ENCODE measurements around the gene ATF7IP.

Gene ATF7IP

GRCh38 chr12:14410841-14411569 lies 45.5 kb downstream of the ATF7IP start:
- DNase-seq (ENCODE audit: low spot score) = no peak

DNA sequence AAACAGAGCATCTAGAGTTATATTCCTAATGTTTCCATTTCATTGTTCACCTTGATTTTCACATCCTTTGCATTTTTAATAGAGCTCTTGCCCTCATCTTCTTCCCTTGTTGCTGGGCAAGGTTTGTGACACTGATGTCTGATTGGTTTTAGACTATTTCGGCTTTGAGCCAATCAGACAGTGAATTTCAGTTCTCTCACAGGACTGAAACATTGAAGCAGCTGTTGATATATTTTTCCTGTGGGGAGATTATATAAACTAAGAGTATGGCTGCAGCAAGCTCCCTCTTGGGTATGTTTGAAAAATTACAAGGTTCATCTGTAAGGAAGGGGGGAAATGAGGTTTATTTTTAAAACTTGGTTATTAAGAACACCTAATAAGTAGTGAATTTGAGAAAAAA lies 51.2 kb downstream of the ATF7IP start:
- peak; percentile 52 for DNase-seq (ENCODE audit: low spot score)

GRCh38 chr12:14417715-14418114 lies 52.2 kb downstream of the ATF7IP start:
- peak; percentile 81 for DNase-seq (ENCODE audit: low spot score)

DNA sequence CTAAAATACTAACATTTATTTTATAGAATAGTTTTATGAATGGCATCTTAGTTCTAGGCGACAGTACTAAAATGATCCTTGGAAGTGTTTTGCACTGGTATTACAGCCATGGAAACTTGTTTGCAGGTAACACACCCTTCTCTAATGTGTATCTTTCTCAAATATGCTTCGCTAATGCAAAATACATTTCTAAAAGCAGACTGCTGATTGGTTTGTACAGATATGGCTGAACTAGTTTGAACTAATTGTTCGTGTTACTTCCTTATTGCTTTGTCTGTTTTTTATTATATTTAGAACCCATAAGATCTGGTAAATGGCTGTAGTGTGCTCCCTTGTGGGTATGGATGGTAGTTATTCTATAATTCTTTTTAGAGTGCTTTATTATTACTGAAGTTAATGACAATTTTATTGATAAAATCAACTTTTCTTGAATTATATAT lies 53.0 kb downstream of the ATF7IP start:
- DNase-seq (ENCODE audit: low spot score) = no peak

DNA sequence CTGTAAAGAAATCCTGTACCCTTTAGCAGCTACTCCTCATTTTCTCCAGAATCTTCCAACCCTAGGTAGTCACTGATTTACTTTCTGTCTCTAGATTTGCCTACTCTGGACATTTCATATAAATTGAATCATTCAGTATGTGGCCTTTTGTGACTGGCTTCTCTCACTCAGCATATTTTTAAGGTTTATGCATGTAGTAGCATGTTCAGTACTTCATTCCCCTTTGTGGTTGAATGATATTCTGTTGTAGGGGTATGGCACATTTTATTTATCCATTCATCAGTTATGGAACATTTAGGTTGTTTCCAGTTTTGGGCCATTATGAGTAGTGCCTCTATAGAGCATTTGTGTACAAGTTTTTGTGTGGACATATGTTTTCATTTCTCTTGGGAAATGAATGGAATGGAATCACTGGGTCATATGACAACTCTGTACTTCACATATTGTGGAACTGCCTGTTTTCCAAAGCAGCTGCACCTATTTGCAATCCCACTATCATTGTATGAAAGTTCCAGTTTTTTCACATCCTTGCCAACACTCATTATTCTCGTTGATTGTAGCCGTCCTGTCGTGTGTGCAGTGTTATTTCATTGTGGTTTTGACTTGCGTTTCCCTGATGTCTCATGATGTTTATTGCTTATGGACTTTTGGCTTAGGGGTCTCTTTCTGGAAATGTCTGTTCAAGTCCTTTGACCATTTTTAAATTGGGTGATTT lies 57.2 kb downstream of the ATF7IP start:
- no peak for DNase-seq (ENCODE audit: low spot score)

DNA sequence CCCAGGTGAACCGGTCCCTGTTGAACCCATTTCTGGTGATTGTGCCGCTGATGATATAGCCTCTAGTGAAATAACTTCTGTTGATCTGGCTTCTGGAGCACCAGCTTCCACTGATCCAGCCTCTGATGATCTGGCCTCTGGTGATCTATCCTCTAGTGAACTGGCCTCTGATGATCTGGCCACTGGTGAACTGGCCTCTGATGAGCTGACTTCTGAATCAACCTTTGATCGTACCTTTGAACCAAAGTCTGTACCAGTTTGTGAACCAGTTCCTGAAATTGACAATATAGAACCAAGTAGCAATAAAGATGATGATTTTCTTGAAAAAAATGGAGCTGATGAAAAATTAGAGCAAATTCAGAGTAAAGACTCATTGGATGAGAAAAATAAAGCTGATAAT lies 59.1 kb downstream of the ATF7IP start:
- no peak for DNase-seq (ENCODE audit: low spot score)

- no peak for DNase-seq (ENCODE audit: low spot score)
Measured at GRCh38 chr12:14426792-14427191, 61.3 kb downstream of the ATF7IP start.

- DNase-seq (ENCODE audit: low spot score) = no peak
Measured at GRCh38 chr12:14427929-14428328, 62.4 kb downstream of the ATF7IP start.

DNA sequence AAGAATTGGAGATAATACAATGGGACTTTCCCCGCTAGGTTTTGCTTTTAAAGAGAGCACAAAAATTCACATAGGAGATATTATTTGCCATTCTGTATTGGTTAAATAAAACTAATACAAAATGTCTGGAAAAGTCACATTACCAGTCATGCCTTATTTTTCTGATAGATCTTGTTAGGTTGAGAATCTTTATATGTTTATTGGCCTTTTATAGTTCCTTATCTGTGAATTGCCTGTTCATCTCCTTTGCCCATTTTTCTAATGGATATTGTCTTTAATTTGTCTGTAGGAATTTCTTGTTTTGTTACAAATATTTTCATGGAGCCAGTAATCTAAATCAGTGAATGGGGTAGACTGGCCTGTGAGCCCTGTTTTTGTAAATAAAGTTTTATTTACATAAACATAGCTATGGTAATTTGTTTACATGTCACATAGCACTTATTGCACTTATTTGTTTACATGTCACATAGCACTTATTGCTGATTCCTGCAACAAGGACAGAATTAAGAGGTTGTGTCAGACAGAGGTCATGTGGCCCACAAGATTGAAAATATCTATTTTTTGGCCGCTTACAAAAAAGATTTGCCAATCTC lies 65.0 kb downstream of the ATF7IP start:
- no peak for DNase-seq (ENCODE audit: low spot score)

DNA sequence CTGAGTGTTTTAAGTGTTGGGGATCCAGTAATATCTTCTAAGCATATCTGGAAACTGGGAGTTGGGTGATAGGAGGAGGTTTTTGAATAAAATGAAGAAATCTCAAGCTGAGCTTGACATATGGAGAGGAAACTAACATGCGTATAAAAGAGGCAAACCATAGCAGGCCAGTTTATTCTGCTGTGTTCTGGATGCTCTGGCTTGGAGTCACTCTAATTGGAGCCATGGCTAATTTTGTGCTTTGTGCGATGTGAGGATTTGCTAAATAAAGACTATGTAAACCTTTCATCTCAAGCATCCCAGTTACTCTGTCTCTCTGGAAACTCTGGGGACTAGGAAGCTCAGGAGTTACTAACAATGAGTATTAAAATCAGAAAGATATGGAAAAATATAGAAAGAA lies 66.5 kb downstream of the ATF7IP start:
- no peak for DNase-seq (ENCODE audit: low spot score)

- no peak for DNase-seq (ENCODE audit: low spot score)
Measured at GRCh38 chr12:14435627-14436026, 70.1 kb downstream of the ATF7IP start.

- no peak for DNase-seq (ENCODE audit: low spot score)
Measured at GRCh38 chr12:14442221-14442881, 76.9 kb downstream of the ATF7IP start.

GRCh38 chr12:14443531-14443930 lies 78.0 kb downstream of the ATF7IP start:
- DNase-seq (ENCODE audit: low spot score) = no peak

GRCh38 chr12:14450479-14450878 lies 85.0 kb downstream of the ATF7IP start:
- no peak for DNase-seq (ENCODE audit: low spot score)

DNA sequence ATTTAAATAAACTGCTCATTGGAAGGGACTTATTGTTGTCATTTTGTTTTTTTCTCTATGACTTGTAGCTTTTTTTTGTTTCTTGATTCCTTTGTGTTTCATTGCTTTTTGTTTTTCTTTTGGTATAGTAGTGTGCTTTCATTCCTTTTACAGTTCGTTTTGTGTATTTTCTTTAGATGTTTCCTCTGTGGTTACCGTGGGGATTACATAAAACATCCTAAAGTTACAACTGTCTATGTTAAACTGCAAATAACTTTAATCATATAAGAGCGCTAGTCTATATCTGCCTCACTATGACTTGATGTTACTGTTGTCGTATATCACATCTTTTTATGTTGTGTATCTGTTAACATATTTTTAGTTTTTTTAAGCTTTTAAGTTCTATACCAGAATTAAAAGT lies 86.9 kb downstream of the ATF7IP start:
- DNase-seq (ENCODE audit: low spot score) = no peak

DNA sequence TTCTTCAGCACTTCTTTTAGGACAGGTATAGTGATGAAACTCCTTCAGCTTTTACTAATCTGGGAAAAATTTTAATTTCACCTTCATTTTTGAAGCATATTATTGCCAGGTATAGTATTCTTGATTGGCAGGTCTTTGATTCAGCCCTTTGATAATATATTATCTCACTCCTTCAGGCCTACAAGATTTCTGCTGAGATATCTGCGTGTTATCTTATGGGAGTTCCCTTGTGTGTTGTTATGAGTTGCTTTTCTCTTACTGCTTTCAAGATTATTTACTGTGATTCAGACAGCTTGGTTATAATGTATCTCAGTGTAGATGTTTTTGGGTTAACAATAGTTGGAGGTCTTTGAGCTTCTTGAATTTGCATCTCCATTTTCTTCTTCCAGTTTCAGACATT lies 87.4 kb downstream of the ATF7IP start:
- no peak for DNase-seq (ENCODE audit: low spot score)

- peak; percentile 78 for DNase-seq (ENCODE audit: low spot score)
Measured at GRCh38 chr12:14454098-14454907, 88.8 kb downstream of the ATF7IP start.

- DNase-seq (ENCODE audit: low spot score) = no peak
Measured at GRCh38 chr12:14460212-14460841, 94.8 kb downstream of the ATF7IP start.

GRCh38 chr12:14471497-14471896 lies 106.0 kb downstream of the ATF7IP start:
- no peak for DNase-seq (ENCODE audit: low spot score)

- no peak for DNase-seq (ENCODE audit: low spot score)
Measured at GRCh38 chr12:14473707-14474287, 108.3 kb downstream of the ATF7IP start.

DNA sequence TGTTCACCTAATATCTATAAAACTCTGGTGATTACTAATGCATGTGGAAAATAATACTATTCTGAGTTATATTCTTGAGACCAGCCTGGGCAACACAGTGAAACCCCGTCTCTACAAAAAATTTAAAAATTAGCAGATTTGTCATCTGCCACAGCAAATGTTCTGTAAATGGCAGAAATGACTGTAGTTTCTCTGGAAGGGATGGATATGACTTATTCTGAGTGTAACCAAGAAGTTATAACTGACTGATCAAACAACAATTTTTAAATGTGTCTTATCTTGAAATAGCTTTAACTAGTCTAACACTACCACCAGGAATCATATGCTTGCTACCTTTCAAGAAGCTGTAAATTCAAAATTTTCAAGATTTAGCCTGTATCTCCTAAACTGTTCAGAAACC lies 113.5 kb downstream of the ATF7IP start:
- no peak for DNase-seq (ENCODE audit: low spot score)
